Effector CD8-positive, alpha-beta T cell (primary cell): ENCODE data around the gene CR1.
"Not testable (repeated sequence)": the region's sequence is repeated elsewhere in the genome, so short reads cannot be mapped to it uniquely, and the experiment has no call there.

Experiments
- DNase-seq: peaks from one replicate; lab custom pipeline; 2025; lab: John Stamatoyannopoulos, UW

The CR1 gene

GRCh38 chr1:207644852-207645634 is 149.1 kb downstream of the CR1 start, which contains the start of gene CR1L:
Gene CR1L (plus strand): TSS chr1:207645133. CDS start chr1:207645234, 101 bp downstream.
- peak; percentile 70 for DNase-seq

- DNase-seq = no peak
These were observed 149.7 kb downstream of the CR1 start for GRCh38 chr1:207645635-207646081.

- no peak for DNase-seq
These were observed 150.2 kb downstream of the CR1 start for GRCh38 chr1:207646171-207646570.

- no peak for DNase-seq
These were observed 151.1 kb downstream of the CR1 start for GRCh38 chr1:207646944-207647579.

- DNase-seq = no peak
These were observed 151.8 kb downstream of the CR1 start for GRCh38 chr1:207647671-207648333.

- no peak for DNase-seq
These were observed 152.6 kb downstream of the CR1 start for GRCh38 chr1:207648334-207649209.

- no peak for DNase-seq
These were observed 153.3 kb downstream of the CR1 start for GRCh38 chr1:207649210-207649753.

GRCh38 chr1:207649865-207650580 is 154.1 kb downstream of the CR1 start:
- DNase-seq = no peak

GRCh38 chr1:207651583-207651982 is 155.6 kb downstream of the CR1 start:
- DNase-seq = no peak

- DNase-seq = no peak
These were observed 158.4 kb downstream of the CR1 start for GRCh38 chr1:207654320-207654719.

- no peak for DNase-seq
These were observed 162.5 kb downstream of the CR1 start for GRCh38 chr1:207658408-207658807.

GRCh38 chr1:207658904-207659485 is 163.0 kb downstream of the CR1 start:
- DNase-seq = no peak

GRCh38 chr1:207659545-207660153 is 163.7 kb downstream of the CR1 start:
- DNase-seq = no peak

- not testable (repeated sequence) for DNase-seq
These were observed 165.5 kb downstream of the CR1 start for GRCh38 chr1:207661420-207661819.

- DNase-seq = no peak
These were observed 170.4 kb downstream of the CR1 start for GRCh38 chr1:207666342-207666741.

- no peak for DNase-seq
These were observed 173.6 kb downstream of the CR1 start for GRCh38 chr1:207669528-207670009.

GRCh38 chr1:207670192-207670591 is 174.2 kb downstream of the CR1 start:
- DNase-seq = no peak

- no peak for DNase-seq
These were observed 175.0 kb downstream of the CR1 start for GRCh38 chr1:207670997-207671396.

GRCh38 chr1:207672522-207673130 is 176.7 kb downstream of the CR1 start:
- DNase-seq = no peak
